Renal cortical epithelial cell (primary cell): Measurements from ENCODE around the gene PSMG4. TPM values are rescaled to one million over a fixed set of nuclear protein-coding genes. Genes with fewer than 3 reads are reported as not detected.
A peak's percentile ranks its signal among the peaks of the same experiment; 100 is the strongest.

Experiments
- DNase-seq: peaks from one replicate; pipeline ENCODE4 v3.0.0-alpha.2; 2011; ENCODE audit warnings: low read depth
- total RNA-seq: library from RNA; depleted of rRNA; stranded (reverse); fragments of >200 nt; gene quantifications from 2 replicates; pipeline ENCODE4 v1.2.3, GENCODE V29; 2014

Gene PSMG4, protein sequence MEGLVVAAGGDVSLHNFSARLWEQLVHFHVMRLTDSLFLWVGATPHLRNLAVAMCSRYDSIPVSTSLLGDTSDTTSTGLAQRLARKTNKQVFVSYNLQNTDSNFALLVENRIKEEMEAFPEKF
- 13.1 and 24.8 TPM in 2 replicates for total RNA-seq

DNA sequence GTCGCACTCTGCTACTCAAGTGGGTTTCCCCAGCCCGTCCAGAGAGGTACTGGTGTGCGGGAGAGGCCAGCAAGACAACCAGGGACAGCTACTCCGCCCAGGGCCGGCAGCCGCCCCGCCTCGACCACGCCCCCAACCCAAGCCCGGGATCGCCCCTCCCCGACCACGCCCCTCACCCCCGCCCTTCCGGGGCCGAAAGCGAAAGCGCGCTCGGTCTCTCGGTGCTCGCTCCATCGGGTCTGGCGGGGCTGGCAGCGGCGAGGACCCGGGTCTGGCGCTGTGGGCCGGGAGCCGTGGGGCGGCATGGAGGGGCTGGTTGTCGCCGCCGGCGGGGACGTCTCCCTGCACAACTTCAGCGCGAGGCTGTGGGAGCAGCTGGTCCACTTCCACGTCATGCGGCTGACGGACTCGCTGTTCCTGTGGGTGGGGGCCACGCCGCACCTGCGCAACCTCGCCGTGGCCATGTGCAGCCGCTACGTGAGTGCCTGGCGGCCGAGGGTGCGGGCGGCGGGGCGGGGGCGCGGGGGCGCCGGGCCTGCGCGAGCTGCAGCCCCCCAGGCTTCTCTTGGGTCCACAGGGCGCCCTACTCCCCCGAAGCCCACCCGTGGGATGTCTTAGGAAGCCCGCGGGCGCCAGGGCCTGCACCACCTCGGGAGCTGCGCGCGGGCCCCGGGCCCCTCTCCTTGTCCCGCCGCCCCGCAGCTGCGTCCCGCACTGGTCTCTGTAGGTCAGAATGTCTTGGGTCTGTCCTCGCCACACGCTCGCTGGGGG, at the start of gene PSMG4:
Gene PSMG4, plus strand, starts transcription at position 228 of the 771 bp plus-strand sequence. Its CDS starts 76 bp downstream, at position 304.
- DNase-seq = peak; percentile 49

DNA sequence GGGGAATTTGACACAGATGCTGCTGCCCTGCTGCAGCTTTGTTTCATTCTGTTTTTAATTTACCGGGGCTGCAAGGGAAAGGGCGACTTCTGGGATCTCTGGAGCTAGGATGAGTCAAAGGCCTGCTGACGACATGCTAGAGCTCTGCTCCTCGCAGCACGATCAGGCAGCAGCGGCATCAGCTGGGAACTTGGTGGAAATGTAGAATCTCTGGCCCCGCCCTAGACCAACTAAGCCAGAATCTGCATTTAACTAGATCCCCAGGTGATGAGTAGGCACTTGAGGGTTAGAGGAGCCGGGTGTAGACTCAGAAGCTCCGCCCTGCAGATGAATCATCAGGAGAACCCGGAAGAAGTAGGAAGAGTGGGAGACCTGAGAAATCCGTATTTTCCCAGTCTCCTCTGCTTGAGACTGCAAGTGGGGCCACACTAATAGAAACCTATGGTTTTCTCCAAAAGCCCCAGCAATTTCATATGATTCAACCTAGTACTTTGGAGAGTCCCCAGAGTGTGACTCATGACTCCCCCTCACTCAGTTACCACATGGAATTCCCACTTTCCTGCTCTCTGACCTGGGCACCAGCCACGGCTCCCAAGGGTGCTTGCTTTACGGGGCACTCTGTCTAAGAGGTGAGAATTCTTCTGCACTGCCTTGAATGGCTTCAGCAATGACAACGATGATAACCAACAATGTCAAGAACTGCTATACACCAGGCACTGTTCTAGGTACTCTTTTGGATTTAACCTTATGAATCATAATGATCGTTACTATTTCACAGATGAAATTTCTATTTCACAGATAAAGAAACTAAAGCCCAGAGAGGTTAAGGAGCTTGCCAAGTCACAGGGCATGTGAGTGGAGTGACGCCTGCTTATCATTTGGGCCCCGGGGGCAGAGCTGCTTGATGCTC, 49.4 kb upstream of the PSMG4 start:
- peak; percentile 92 for DNase-seq

DNA sequence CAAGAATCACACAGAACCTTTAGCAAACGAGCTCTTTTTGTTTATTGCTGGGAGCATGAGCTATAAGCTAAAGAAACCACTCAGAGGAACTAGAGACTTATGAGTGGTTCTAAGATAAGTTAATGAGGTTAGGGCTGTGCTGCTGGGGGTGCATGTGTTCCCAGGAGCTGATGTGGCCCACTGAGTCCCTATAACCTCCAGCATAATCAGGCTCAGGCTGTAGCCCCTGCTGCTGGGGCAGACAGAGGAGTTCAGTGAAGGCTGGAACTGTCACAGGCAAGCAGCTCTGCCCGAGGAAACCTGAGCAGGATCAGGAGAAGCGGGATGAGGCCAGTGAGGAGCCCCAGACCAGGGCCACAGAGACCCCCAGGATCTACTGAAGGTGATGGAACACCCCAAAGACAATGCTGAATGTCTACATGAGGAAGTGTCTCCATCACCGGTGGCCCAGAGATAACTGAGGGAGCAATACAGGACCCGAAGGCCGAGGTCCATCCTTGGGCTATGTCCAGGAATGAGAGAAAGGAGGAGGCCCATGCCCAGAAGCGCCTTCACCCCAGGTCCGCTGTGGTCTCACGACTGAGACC, 48.6 kb upstream of the PSMG4 start:
- DNase-seq = no peak

DNA sequence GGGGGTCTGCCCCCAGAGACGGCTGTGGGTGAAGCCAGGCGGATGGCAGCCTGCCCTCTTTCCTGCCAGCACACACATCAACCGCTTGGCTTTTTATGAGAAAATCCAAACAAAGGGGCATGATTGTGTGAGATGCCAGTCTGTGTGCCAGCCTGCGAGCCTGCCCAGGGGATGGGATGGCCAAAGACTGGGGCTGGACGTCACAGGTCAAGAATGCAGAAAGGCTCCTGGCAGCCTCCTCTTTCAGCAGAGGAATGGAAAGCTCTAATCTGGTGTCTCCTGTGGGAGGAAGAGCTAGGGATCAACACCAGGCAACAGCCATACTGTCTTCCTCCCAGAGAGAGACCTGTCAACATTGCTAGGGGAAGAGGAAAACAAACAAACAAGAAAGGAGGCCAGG, 47.1 kb upstream of the PSMG4 start:
- no peak for DNase-seq

DNA sequence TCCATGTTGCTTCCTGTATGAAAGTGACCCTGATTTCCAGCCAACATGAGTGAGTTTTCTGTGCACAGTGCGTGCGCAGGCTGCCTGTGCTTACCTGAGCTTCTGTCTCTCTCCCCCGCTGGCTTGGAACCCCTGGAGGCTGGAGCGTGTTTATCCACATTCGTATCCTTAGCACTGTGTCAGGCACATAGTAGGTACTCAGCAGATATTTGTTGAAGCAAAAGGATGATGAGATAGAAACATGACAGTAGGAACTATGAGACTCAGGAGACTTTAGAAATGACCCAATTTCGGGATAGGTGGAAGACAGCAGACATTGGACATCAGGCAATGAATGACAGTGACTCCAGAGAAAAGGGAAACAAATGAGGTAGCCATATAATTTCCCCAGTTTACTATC, 46.5 kb upstream of the PSMG4 start:
- no peak for DNase-seq

DNA sequence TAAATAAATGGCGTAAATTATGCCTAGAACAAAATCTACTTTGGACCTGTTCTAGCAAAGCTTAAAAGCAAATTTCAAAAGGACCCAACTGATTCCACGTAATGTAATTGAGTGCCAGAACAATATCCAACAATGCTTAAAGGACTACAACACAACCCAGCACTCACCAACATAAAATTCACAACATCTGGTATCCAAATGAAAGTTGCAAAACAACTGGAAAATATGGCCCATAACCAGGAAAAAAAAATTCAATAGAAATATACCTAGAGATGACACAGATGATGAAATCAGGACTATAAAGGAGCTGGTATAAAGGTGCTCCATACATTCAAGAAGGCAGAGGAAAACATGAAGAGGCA, 45.4 kb upstream of the PSMG4 start:
- no peak for DNase-seq

DNA sequence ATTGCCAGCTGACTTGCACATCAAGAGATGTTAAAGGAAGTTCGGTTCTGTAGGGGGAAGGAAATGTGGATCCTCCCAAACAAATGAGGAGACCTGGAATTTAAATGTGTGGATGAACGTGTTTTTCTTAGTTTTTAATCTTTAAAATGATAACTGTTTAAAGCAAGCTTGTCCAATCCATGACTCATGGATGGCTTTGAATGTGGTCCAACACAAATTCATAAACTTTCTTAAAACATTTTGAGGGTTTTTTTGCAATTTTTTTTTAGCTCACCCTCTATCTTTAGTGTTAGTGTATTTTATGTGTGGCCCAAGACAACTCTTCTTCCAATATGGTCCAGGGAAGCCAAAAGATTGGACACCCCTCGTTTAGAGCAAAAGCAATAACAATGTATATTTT, 43.8 kb upstream of the PSMG4 start:
- DNase-seq = no peak

DNA sequence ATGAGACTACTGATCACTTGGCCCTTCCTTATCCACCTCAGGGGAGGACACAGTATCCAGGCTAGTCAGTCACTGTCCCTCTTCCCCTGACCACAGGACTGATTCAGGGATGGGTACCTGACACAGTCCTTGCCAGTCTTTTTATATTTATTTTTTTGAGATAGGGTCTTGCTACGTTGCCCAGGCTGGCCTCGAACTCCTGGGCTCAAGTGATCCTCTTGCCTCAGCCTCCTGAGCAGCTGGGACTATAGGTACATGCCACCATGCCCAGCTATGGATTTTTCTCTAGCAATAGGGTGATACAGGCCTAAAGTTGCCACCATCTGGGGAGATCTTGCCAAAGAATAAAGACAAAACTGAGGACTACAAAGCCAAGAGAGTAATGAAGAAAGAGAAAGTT, 41.5 kb upstream of the PSMG4 start:
- DNase-seq = no peak

DNA sequence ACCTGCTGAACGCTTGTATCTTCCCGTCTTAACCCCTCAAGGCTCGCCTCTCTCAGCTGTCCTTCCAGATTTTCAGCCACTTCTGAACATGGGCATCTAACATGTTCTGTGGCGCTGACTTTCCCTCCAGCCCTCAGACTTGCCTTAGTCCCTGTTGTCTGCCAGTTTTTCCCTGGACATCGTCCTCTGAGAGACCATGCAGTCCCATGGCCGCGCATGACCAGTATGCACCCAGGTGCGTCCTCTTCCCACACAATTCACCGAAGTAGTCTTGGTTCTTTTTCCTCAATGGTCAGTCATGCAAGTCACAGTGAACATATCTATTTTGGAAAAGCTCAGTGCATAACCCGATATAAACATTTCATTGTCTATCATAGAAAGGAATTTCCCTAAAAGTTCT, 40.5 kb upstream of the PSMG4 start:
- no peak for DNase-seq

DNA sequence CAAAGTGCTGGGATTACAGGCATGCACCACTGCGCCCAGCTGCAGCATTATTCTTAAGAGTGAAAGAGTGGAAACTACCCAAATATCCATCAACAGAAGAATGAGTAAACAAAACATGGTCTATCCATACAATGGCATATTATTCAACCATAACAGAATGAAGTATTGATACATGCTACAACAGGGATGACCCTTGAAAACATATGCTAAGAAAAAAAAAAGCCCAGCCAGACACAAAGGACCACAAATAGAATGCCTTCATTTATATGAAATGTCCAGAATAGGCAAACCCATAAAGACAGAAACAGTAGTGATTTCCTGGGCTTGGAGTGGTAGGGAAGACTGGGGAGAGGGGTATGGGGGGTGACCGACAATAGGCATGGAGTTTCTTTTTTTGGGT, 38.4 kb upstream of the PSMG4 start:
- no peak for DNase-seq

DNA sequence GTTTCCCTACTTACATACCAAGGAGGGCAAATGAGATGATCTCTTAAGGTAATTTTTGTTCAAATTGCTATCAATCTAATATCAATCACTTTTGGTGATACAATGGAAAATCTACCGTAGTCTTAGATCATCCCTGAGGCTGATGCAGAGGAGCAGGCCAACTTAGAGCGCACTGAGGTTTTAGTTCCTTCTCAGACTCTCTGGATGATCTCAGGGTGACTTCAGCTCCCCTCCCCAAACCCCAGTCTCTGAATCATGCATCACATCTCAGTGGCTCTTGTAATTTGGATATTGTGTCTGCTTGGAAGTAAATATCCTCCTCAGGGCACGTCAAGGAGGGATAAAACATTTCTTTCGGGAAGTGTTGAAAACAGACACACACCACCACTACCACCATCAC, 37.2 kb upstream of the PSMG4 start:
- no peak for DNase-seq

DNA sequence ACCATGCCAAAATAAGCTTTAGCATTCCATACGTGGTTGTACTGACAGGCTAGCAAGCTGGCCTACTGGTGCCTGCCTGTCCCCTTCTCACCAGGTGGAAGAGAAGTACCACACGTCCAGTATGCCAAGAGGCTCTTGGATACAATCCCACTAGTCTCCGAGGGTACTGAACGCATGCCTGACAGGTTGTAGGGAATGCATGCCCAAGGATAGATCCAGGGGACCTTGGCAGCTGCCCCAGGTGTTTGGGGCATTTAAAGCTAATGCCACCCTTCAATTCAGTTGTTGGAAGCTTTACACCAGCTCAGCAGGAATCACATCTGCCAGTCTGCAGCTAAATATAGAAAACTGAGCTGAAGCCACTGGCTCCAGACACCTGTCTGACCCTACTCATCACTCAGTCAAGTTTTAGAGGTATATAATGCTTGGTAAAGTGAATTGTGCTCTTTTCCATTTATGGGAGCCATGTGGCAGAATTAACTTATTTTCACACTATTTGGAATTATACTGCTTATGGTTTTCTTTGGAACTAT, 36.2 kb upstream of the PSMG4 start:
- DNase-seq = no peak

DNA sequence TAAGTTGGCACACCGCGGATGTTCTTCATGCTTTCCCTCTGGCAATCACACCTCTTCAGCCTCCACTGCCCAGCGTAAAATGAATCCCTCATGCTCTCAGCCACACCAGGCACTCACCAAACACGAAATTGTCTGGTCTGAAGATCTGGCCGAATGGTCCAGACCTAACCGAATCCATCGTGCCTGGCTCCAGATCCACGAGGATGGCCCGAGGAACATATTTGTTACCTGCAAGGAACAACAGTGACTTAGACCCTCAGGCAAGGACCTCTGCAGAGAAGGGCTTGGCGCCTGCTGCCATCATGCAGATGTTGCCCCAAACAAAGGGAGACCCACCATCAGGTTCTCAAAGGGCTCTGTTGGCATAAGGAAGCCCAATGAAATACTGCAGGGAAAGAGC, 32.7 kb upstream of the PSMG4 start:
- DNase-seq = no peak

DNA sequence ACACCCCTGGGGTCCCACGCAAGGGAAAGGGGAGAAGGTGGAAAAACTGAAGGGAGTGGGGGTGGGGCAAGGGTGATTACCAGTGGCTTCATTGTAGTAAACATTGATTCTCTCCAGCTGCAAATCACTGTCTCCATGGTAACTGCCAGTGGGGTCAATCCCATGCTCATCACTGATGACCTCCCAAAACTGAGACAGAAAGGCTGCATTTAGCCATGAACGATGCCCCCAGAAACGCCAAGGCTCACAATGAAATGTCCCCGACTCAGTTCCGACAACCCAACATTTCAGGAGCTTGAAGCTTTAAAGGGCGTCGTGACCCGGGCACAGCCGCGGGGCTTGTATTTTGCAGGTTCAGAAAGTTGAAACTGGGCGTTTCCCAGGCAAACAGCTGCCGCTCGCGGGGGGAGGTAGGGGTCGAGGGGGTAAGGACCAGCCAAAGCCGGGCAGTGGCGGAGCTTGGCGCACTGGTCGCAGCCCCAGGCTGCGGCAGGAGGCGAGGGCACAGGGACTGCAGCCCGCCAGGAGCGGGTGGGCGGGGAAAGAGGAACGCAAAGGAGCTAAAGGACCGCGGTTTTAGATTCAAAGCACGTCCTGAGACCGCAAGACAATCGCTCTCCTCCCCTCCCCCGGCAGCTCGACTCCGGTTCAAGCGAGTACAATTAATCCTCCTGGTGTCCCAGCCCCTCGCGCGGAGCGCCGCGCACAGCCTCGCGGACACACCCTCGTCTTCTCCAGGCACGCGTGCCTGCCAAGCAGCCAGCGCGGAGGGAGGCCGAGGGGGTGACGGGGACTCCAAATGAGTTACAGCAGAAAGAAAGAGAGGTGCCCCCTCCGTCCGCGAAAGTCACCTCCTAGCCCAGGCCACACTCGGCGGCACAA, 32.0 kb upstream of the PSMG4 start:
- peak; percentile 66 for DNase-seq

DNA sequence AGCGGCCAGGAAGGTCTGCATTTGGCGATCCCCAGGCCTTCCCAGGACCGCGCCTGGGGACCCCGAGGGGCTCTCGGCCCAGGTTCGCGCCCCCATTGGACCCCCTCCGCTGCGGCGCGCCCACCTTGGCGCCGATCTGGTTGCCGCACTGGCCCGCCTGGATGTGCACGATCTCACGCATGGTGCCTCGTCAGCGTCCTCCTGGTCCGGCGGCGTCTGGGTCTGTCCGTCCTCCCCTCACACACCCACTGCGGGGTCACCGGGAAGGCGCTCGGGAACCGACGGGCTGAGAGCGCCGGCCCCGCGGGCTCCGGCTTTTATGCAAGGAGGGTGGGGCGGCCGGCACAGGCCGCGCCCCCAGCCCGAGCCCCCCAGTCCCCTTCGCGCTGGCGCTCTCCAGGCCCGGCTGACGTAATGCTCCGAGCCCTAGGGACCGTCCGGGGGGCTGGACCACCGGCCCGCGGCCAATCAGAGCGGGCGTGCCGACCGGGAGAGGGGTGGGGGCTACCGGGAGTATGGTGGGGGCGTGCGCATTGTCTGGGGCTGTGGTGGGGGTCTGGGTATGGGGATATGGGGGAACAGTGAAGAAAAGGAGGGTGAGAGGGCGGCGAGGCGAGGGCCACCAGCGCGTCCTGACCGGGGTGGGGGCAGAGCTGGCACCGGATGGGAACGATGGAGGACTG, 31.2 kb upstream of the PSMG4 start, which contains the start of gene TUBB2B:
Gene TUBB2B, minus strand, starts transcription at position 291 of the 683 bp plus-strand sequence. Its CDS starts 110 bp downstream, at position 181.
- DNase-seq = no peak

DNA sequence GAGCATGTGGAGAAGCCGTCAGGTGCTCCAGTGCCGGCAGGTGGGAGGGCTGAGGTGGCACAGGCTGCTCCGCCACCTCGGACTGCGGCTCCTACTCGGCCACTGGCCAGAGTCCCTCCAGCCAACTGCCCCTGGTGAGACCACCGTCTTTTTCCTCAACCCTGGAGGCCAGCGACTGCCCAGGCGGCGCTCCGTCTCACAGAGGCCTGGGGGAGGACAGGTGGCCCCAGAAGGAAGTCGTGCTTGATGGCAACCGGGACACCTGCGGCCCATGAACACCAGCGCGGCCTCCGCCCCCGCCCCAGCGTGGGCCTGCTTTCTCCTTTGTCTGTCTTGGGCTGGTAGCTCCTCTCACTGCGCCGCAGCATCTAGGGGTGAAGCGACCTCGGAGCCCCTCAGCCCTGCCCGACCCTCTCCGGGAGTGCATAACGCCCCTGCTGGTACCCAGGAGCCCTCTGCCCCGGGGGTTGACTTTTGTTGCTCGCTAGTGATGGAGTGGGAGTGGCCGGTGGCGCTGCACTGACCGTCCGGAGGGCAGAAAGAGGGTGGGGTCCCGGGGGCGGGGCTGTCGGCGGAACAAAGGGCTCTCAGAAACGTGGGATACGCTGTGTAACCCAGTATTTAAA, 30.6 kb upstream of the PSMG4 start:
- no peak for DNase-seq

DNA sequence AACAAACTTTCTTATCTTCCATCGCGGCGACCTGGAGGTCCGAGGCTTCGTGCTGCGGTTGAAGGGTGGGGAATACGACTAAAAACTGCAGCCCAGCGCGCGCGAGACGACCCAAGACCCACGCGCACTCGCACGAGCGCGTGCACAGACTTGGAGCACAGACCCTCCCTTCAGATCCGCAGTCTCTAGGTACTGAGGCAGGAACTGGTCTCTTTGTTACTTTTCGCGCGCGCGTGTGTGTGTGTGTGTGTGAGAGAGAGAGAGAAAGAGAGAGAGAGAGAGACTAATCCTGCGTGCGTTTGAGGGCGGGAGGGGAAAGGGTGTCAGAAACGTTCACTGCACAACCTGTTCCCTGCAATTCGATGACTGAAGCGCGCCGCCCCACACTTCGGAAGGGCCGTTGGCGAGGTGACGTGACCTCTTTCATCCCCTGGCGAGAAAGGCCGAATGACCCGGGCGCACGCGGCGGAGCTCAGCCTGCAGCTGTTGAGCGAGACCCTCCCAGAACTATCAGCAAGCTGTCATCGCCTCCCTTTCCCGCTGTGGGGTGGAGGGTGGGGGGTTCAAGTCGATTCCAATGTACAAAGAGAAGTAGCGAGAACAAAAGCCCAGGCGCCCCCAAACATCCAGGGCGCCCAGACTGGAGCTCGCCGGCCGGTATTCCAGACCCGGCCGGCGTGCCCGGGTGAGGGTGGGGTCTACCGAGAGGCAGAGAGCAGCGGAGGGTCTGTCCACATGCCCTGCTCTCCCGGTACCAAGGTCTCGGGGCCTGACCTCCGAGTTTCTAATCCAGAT, 29.8 kb upstream of the PSMG4 start:
- DNase-seq = no peak

DNA sequence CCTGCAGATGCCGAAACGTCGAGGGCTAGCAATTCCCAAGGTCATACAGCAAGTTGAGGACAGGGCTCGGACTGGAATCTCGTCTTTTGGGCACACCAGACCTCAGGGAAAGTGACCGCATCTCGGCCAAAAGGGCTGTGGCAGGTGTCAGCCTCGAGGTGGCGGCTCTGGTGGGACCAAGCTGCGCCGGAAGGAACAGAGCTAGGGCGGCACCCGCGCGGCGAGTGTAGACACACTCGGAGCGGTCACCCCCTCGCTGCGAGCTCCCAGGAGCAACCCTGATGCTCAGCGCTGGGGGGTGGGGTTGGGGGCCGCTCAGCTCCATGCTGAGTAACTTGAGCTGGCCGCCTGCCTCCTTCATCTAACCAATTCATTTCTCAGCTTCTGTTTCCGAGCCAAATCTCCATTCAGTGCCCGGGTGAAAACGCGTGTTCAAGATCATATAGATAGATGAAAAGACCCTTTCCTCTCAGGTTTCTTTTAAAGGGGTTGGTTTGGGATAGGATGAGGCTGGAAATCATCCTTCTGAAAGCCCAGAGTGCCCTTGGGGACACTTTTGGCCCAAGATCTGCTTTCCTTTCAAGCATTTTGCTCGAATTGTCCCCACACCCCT, 29.1 kb upstream of the PSMG4 start:
- no peak for DNase-seq
